Activated gamma-delta T cell (primary cell): ENCODE results near the gene BAZ1B.
"Not testable (repeated sequence)": the region's sequence is repeated elsewhere in the genome, so short reads cannot be mapped to it uniquely, and the experiment has no call there.

ENCODE experiments used
- DNase-seq: peaks from one replicate; lab custom pipeline; 2025; lab: John Stamatoyannopoulos, UW

The BAZ1B gene

DNA sequence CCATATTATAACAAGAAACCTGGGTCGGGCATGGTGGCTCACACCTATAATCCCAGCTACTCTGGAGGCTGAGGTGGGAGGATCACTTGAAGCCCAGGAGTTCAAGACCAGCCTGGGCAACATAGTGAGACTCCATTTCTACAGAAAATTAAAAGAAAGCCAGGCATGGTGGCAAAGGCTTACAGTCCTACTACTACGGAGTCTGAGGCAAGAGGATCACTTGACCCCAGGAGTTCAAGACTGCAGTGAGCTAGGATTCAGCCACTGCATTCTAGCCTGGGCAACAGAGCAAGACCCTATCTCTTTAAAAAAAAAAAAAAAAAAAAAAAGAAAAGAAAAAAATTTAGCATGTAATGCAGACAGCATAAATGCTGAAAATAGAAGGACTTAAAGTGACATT is 16.4 kb upstream of the BAZ1B start:
- DNase-seq = not testable (repeated sequence)

GRCh38 chr7:73537051-73537450 is 15.0 kb upstream of the BAZ1B start:
- no peak for DNase-seq

GRCh38 chr7:73536479-73536878 is 14.4 kb upstream of the BAZ1B start:
- no peak for DNase-seq

- not testable (repeated sequence) for DNase-seq
Observed at GRCh38 chr7:73535918-73536317, 13.8 kb upstream of the BAZ1B start.

DNA sequence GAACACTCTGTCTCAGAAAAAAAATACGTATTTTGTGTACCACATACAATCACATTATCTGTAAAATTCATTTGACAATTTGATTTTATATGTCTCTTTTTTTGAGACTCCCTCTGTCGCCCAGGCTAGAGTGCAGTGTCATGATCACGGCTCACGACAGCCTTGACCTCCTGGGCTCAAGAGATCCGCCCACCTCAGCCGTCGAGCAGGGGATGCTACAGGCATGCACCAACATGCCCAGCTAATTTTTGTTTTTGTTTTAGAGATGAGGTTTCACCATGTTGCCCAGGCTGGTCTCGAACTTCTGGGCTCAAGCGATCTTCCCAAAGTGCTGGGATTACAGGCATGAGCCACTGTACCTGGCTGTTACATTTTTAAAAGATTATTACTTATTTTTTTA is 11.6 kb upstream of the BAZ1B start:
- DNase-seq = no peak

GRCh38 chr7:73532224-73532623 is 10.1 kb upstream of the BAZ1B start:
- no peak for DNase-seq

GRCh38 chr7:73530800-73531199 is 8.7 kb upstream of the BAZ1B start:
- DNase-seq = no peak

- no peak for DNase-seq
Observed at GRCh38 chr7:73526896-73527821, 5.1 kb upstream of the BAZ1B start.

DNA sequence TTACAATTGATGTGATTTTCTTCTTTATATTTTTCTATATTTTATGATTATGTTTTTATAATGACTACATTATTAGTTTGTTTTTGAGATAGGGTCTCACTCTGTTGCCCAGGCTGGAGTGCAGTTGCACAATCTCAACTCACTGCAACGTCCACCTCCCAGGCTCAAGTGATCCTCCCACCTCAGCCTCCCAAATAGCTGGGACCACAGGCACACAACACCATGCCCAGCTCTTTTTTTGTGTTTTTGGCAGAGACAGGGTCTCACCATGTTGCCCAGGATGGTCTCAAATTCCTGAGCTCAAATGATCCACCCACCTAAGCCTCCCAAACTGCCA is 4.0 kb upstream of the BAZ1B start:
- DNase-seq = not testable (repeated sequence)

GRCh38 chr7:73521636-73522104 is 423 bp downstream of the BAZ1B start:
- peak; percentile 59 for DNase-seq

- DNase-seq = no peak
Observed at GRCh38 chr7:73520673-73521635, 1.1 kb downstream of the BAZ1B start.

DNA sequence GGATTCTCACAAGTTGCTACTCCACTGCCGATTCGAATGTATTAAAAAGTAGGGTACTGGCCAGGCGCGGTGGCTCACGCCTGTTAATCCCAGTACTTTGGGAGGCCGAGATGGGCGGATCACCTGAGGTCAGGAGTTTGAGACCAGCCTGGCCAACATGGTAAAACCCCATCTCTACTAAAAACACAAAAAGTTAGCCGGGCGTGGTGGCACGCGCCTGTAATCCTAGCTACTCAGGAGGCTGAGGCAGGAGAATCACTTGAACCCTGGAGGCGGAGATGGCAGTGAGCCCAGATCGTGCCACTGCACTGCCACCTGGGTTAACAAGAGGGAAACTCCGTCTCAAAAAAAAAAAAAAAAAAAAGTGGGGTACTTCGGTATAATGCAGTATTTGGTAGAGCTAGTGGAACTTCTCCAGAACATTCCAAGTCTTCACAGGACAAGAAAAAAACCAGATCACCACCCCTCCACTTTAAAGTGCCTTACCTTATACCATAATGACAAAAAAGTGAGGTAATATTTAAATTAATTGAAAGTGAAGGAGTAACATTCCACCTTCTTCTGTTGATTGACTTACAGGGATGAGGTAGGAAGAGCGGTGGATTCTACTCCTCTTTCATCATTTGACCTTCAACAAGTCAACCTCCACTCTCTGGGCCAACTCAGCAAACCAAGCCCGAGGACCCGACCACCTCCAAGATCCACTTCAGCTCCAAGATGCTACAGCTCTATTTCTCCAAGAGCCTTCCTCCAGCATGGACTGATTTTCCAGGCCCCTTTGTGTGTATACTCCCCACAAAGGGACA is 2.0 kb downstream of the BAZ1B start:
- DNase-seq = no peak

GRCh38 chr7:73518470-73518869 is 3.6 kb downstream of the BAZ1B start:
- no peak for DNase-seq

- no peak for DNase-seq
Observed at GRCh38 chr7:73517241-73517995, 4.7 kb downstream of the BAZ1B start.

DNA sequence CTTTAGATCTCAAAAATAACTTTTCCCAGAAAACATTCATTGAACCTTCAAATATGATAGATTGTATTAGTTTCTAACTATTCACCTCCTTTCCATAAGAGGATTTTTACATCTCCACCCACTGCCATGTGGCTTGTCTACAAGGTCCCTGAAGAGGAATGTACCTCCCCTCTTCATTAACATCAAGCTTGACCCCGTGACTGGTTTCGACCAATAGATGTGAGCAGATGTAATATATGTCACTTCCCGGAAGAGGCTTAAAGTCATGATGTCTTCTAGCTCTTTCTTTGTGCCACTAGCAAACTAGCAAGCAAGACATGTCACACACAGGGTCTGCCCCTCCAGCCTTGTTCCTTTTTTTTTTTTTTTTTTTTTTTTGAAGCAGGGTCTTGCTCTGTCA is 6.9 kb downstream of the BAZ1B start:
- no peak for DNase-seq

DNA sequence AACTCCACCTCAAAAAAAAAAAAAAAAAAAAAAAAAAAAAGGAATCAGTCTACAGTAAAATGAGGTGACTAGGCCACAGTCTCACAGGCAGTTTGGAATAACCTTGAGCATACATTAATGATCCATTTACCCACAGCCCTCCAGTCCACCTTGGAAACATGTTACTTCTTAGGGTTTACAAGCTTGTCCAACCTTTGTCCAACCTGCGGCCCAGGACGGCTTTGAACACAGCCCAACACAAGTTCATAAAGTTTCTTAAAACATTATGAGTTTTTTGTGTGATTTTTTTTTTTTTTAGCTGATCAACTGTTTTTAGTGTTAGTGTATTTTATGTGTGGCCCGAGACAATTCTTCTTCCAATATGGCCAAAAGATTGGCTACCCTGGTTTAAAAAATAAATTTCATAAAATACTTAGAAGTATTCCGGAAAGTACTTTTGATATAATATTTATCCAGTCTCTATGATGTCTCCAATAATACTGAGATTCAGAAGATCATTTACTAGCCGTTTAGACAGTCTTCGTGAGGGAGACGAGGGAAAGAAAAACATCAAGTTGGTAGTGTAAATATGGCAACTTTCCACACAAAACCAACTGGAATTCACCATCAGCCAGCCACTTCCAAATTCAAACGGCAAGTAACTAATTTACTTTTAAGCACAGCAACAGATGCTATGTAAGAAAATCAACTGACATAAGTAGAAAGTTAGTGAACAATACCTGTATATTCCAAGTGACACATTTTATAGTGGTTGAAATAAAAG is 9.9 kb downstream of the BAZ1B start:
- no peak for DNase-seq

- no peak for DNase-seq
Observed at GRCh38 chr7:73509463-73509862, 12.6 kb downstream of the BAZ1B start.

DNA sequence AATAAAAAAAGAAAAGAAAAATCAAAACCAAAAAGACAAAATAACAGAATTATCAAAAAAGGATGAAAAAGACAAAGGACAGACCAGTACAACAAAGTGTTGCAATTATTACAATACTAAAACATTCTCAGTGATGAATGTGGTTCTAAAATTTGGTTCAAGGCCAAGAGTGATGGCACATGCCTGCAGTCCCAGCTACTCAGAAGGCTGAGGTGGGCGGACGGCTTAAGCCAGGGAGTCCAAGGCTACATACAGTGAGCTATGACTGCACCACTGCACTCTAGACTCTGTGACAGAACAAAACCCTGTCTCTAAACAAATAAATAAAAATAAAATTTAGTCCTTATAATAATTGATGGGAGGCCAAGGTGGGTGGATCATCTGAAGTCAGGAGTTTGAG is 14.5 kb downstream of the BAZ1B start:
- DNase-seq = no peak

- DNase-seq = no peak
Observed at GRCh38 chr7:73504920-73505319, 17.2 kb downstream of the BAZ1B start.

GRCh38 chr7:73504017-73504416 is 18.1 kb downstream of the BAZ1B start:
- DNase-seq = no peak
